Transverse colon (tissue), 4 donors: Measurements from ENCODE around the gene RAB5IF. TPM values are rescaled to one million over a fixed set of nuclear protein-coding genes. Genes with fewer than 3 reads are reported as not detected.
"Not testable (repeated sequence)": the region's sequence is repeated elsewhere in the genome, so short reads cannot be mapped to it uniquely, and the experiment has no call there.

Source experiments
- DNase-seq: peaks from one replicate; pipeline ENCODE4 v3.0.0-alpha.2; 2019
- H3K27ac ChIP-seq, 4 donors: fragments of 200-600 bp; sonication (generic); 2 replicates each; pipeline ENCODE4 v1.5.1; 2016 to 2018; ENCODE audit warnings: inconsistent platforms in 4 of 4
- H3K27me3 ChIP-seq: fragments of 200-600 bp; sonication (generic); 2 replicates; pipeline ENCODE4 v1.5.1; 2017; ENCODE audit warnings: inconsistent platforms
- H3K36me3 ChIP-seq, 4 donors: fragments of 200-600 bp; sonication (generic); 2 replicates each; pipeline ENCODE4 v1.5.1; 2017 to 2019; ENCODE audit warnings: inconsistent platforms in 4 of 4
- H3K4me1 ChIP-seq, 4 donors: fragments of 200-600 bp; sonication (generic); 2 replicates each; pipeline ENCODE4 v1.5.1; 2017 to 2020; ENCODE audit warnings: inconsistent platforms in 4 of 4
- H3K4me3 ChIP-seq, 4 donors: fragments of 200-600 bp; sonication (generic); 1 replicate in 1 of 4; 2 replicates in 3 of 4; pipeline versions ENCODE4 v1.5.1 to v1.6.1; 2017 to 2019; ENCODE audit warnings: inconsistent platforms in 4 of 4
- H3K9me3 ChIP-seq, 2 donors: fragments of 200-600 bp; sonication (generic); 2 replicates each; pipeline ENCODE4 v1.5.1; 2017 to 2019; ENCODE audit warnings: inconsistent platforms in 2 of 2
- CTCF ChIP-seq, 5 experiments: fragments of 200-600 bp in 3 of 5; fragments of 450-650 bp in 2 of 5; sonication (generic) in 3 of 5; IDR thresholded peaks; 1 replicate in 2 of 5; 2 replicates in 3 of 5; pipeline ENCODE4 v1.5.1; 2016 to 2017; ENCODE audit warnings: antibody characterized with exemption in 5 of 5, inconsistent platforms in 3 of 5, mild to moderate bottlenecking in 2 of 5, moderate library complexity in 1 of 5
- EP300 ChIP-seq: sonication (generic); formaldehyde crosslinking; IDR thresholded peaks from one replicate; pipeline ENCODE4 v1.6.1; 2017; ENCODE audit warnings: antibody characterized with exemption, low read depth
- POLR2A ChIP-seq: fragments of 450-650 bp; IDR thresholded peaks from one replicate; pipeline ENCODE4 v1.6.1; 2016; ENCODE audit warnings: antibody characterized with exemption, mild to moderate bottlenecking, moderate library complexity
- POLR2AphosphoS5 ChIP-seq, 3 donors: sonication (generic); formaldehyde crosslinking; IDR thresholded peaks; one replicate each; pipeline ENCODE4 v1.6.1; 2016; ENCODE audit warnings: antibody characterized with exemption in 3 of 3
- WGBS, 2 donors: methylation state at CpG; one replicate each; pipeline ENCODE4 v1.1.5; 2018; ENCODE audit warnings: low coverage in 1 of 2; 5-methylcytosine and 5-hydroxymethylcytosine counted together
- in situ Hi-C, 4 donors: fragments of 200-750 bp; cut with MboI; loops; one replicate each; pipeline versions ENCODE4 v1.15.0 to v1.15.1; 2017; ENCODE audit warnings: low sequenced_read_pairs in 3 of 4, low pct_ligation_motif_present in 1 of 4, low pct_unique_long_range_greater_than_20kb in 1 of 4
- intact Hi-C: fragments of 100-400 bp; cut with DNase I; formaldehyde crosslinking; loops from one replicate; pipeline ENCODE4 v1.15.1; 2023; ENCODE audit warnings: low total_unique reads
- total RNA-seq, 4 donors: library from RNA; depleted of rRNA; stranded (reverse); fragments of >200 nt; gene quantifications; one replicate each; pipeline ENCODE4 v1.1.0, GENCODE V29; 2016

RAB5IF gene
- total RNA-seq, 4 donors from 2014 or later: 42.2 to 136 (median 102) TPM

GRCh38 chr20:36632147-36632486 is 26.5 kb downstream of the RAB5IF start:
- TF ChIP-seq CTCF (IDR thresholded peaks at IDR 0.05): no peak
- TF ChIP-seq EP300: no peak
- no peak for TF ChIP-seq POLR2AphosphoS5 (IDR thresholded peaks at IDR 0.05)
- TF ChIP-seq POLR2A: no peak
- Histone ChIP-seq H3K4me1 (no peaks in the 10 kb centered on the region), H3K27ac (no peak overlapping the region), H3K36me3 (no peaks in the 10 kb centered on the region), H3K4me3 (no peak overlapping the region), H3K27me3 (no peaks in the 10 kb centered on the region), H3K9me3 (no peaks in the 10 kb centered on the region)
- in situ Hi-C loops (no loop called here), intact Hi-C loops (no loop called here)
- no peak for DNase-seq
- 83% methylated on average over 3 of the region's 3 CpGs; no CpG with 5 or more reads in 1 of the 2 donors for WGBS, 2 donors

- no peak for TF ChIP-seq EP300
- no peak for TF ChIP-seq POLR2AphosphoS5 (IDR thresholded peaks at IDR 0.05)
- TF ChIP-seq POLR2A: no peak
- TF ChIP-seq CTCF (IDR thresholded peaks at IDR 0.05): no peak
- Histone ChIP-seq H3K4me1 (no peaks in the 10 kb centered on the region), H3K9me3 (no peaks in the 10 kb centered on the region), H3K27me3 (no peaks in the 10 kb centered on the region), H3K27ac (no peak overlapping the region), H3K36me3 (no peaks in the 10 kb centered on the region), H3K4me3 (no peak overlapping the region)
- in situ Hi-C loops: no loop called here
- intact Hi-C loops: no loop called here
- WGBS, 2 donors: 88 to 91% methylated on average over 3 to 14 of the region's 14 CpGs
- no peak for DNase-seq
These were observed 27.1 kb downstream of the RAB5IF start for GRCh38 chr20:36632487-36633284.

GRCh38 chr20:36633285-36633772 is 27.8 kb downstream of the RAB5IF start:
- TF ChIP-seq POLR2AphosphoS5 (IDR thresholded peaks at IDR 0.05): no peak
- TF ChIP-seq EP300: no peak
- TF ChIP-seq CTCF (IDR thresholded peaks at IDR 0.05): no peak
- TF ChIP-seq POLR2A: no peak
- Histone ChIP-seq H3K4me3 (no peak overlapping the region), H3K27me3 (no peaks in the 10 kb centered on the region), H3K9me3 (no peaks in the 10 kb centered on the region), H3K27ac (no peak overlapping the region), H3K4me1 (no peaks in the 10 kb centered on the region), H3K36me3 (no peaks in the 10 kb centered on the region)
- intact Hi-C loops: no loop called here
- no peak for DNase-seq
- in situ Hi-C loops: no loop called here
- WGBS, 2 donors: 83 to 94% methylated on average over 3 to 6 of the region's 9 CpGs

GRCh38 chr20:36634342-36634741 is 28.8 kb downstream of the RAB5IF start:
- Histone ChIP-seq H3K4me3 (no peak overlapping the region), H3K4me1 (no peaks in the 10 kb centered on the region), H3K27ac (no peak overlapping the region), H3K9me3 (no peaks in the 10 kb centered on the region), H3K27me3 (no peaks in the 10 kb centered on the region), H3K36me3 (no peaks in the 10 kb centered on the region)
- 95% methylated on average over 10 of the region's 11 CpGs; no CpG with 5 or more reads in 1 of the 2 donors for WGBS, 2 donors
- intact Hi-C loops (no loop called here), in situ Hi-C loops (no loop called here)
- DNase-seq: no peak
- no peak for TF ChIP-seq POLR2AphosphoS5 (IDR thresholded peaks at IDR 0.05)
- no peak for TF ChIP-seq POLR2A
- TF ChIP-seq EP300: no peak
- no peak for TF ChIP-seq CTCF (IDR thresholded peaks at IDR 0.05)

- H3K4me1 ChIP-seq, H3K27ac ChIP-seq, intact Hi-C loops, H3K9me3 ChIP-seq, H3K36me3 ChIP-seq, in situ Hi-C loops, DNase-seq, H3K4me3 ChIP-seq, H3K27me3 ChIP-seq: not testable (repeated sequence)
- WGBS, 2 donors: 95% methylated on average over 12 of the region's 12 CpGs; no CpG with 5 or more reads in 1 of the 2 donors
These were observed 33.4 kb downstream of the RAB5IF start for GRCh38 chr20:36638876-36639400.
